NOMO-1 treated with dmso at 0.1 percent for 144 hours (cell line): ENCODE data around the gene PLOD1.
"Not testable (repeated sequence)": the region's sequence is repeated elsewhere in the genome, so short reads cannot be mapped to it uniquely, and the experiment has no call there.

Experiments used
- DNase-seq: peaks from one replicate; lab custom pipeline; 2025; ENCODE audit not compliant: unreplicated experiment; lab: John Stamatoyannopoulos, UW

PLOD1 gene

DNA sequence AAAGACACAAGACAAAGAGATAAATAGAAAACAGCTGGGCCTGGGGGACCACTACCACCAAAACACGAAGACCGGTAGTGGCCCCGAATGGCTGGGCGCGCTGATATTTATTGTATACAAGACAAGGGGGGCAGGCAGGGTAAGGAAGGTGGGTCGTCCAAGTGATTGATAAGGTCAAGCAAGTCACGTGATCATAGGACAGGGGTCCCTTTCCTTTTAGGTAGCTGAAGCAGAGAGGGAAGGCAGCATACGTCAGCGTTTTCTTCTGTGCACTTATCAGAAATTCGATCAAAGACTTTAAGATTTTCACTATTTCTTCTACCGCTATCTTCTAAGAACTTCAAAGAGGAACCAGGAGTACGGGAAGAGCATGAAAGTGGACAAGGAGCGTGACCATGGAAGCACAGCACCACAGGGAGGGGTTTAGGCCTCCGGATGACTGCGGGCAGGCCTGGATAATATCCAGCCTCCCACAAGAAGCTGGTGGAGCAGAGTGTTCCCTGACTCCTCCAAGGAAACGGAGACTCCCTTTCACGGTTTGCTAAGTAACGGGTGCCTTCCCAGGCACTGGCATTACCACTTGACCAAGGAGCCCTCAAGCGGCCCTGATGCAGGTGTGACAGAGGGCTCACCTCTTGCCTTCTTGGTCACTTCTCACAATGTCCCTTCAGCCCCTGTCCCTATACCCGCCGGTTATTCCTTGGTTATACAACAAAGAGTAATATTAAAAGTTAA, 21.9 kb upstream of the PLOD1 start:
- not testable (repeated sequence) for DNase-seq

DNA sequence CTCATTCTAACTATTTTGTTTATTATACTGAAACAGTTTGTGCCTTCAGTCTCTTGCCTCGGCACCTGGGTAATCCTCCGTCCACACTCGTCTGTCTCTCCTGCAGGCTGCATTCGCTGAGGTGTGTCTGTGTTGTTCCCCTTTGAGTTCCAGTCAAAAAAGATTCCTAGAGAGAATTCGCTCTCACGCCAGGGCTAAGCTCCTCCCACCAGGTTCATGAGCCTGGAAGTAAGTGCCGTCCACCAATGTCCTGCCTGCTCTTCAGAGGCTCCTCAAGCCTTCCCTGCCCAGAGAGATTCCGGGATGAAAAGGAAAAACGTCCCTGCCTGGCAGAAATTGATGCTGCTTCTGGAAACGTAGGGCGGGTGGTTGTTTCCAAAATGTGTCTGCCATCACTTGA, 21.2 kb upstream of the PLOD1 start:
- no peak for DNase-seq

DNA sequence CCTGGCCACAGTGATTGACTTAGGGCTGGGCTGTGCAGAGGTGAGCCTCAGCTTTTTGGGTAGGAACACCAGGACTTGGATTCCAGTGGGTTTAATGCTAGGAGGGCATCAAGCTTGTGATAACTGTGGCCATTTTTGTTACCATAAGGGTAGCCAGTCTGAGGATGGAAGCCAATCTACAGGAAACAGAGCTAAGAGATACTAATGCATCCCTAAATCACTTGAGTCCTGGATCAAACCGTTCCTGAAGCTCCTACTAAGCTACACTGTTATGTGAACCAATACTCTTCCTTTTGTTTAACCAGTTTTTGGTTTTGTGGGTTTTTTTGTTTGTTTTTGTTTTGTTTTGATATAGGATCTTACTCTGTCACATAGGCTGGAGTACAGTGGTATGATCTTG, 20.5 kb upstream of the PLOD1 start:
- no peak for DNase-seq

GRCh38 chr1:11918799-11919519, 15.6 kb upstream of the PLOD1 start:
- no peak for DNase-seq

DNA sequence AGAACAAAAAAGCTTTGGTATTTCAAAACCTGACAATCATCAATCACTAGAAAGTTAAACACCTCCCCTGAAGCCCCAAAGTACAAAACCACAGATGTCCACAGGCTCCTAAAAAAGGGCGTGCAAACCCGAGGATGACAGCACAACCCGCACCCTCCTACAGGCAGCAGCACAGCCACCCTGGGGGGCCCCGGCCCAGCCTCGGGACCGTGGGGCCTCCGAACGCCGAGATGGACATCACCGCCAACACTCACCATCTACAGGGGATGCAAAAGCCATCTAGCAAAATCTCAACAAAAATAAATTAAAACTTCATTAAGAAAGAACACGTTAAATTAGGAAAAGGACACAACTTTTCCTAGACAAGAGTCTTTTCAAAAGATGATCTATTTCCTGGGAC, 14.9 kb upstream of the PLOD1 start:
- DNase-seq: no peak

GRCh38 chr1:11920239-11920903, 14.1 kb upstream of the PLOD1 start:
- DNase-seq: no peak

GRCh38 chr1:11921022-11921421, 13.5 kb upstream of the PLOD1 start:
- no peak for DNase-seq

DNA sequence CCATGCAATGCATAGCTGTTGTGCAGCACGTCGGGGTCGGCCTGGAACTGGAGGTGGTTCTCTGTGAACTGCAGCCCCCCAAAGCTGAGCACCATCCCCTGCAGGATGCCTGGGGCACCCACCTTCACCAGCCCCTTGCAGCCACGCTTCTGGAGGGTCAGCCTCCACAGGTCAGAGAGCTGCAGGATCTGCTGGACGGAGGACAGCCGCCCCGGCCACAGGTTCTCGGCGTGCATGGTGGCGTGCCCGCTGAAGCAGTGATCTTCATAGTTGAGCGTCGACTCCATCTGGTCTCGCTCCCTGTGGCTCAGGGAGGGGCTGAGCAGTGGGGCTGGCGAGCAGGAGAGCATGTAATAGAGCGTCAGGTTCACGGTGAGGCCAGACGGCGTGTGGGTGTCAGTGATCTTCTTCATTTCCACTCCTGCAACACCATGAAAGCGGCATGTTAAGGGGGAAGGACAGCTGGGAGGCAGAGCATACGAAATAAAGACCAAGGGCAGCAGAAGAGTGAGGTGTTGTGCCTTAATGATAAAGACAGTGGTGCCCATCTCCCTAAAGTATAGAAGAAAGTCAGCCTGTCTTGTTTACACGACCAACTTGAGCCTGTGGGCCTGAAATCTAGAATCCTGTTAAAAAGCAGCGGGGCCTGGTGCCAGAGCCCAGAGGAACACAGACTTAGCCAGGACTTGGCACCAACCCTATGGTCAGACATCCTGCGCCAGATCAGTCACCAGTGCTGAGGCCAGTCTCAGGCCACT, 11.3 kb upstream of the PLOD1 start:
- no peak for DNase-seq

DNA sequence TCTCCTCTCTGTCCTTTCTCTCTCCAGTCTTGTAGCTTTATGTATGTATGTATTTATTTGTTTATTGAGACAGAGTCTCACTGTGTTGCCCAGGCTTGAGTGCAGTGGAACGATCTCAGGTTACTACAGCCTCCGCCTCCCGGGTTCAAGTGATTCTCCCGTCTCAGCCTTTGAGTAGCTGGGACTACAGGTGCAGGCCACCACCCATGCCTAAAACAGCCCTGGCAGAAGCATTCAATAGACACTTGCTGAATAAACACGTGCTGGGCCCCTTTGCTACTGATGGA, 10.7 kb upstream of the PLOD1 start:
- DNase-seq: no peak

DNA sequence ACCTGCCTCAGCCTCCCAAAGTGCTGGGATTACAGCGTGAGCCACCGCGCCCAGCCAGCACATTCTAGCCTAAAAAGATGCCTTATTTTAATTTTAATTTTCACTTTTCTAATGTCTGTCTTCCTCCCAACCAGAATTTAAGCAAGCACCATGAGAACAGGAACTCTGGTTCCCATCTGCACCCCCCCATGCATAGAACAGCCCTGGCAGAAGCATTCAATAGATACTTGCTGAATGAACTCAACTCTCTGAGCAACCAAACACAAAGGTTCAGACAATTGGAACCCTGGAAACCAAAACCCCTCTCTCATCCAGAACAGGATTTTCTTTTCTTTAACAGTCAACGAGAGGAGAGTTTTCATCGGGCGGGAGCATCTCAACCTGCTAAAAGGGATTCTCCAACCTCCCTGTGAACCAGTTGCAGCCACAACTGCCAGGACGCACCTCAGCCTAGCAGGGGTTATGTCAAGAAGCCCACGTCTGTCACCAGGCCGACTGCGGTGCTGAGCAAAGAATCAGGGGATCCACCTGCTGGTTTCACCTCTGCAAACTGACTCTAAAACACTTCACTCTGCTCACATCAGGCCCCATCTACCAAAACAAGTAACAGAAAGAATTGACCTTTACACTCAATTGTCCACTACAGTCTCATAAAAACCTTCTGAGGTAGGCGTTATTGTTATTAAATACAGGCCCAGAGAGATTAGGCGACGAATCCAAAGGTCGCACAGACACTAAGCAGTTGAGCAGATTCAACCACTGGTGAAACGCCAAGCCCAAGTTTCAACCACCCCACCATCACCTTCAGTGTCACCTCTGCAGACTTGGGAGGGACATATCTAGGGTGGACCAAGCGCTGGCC, 10.0 kb upstream of the PLOD1 start:
- no peak for DNase-seq

- DNase-seq: not testable (repeated sequence)
Measured at GRCh38 chr1:11925196-11925937, 9.2 kb upstream of the PLOD1 start.

DNA sequence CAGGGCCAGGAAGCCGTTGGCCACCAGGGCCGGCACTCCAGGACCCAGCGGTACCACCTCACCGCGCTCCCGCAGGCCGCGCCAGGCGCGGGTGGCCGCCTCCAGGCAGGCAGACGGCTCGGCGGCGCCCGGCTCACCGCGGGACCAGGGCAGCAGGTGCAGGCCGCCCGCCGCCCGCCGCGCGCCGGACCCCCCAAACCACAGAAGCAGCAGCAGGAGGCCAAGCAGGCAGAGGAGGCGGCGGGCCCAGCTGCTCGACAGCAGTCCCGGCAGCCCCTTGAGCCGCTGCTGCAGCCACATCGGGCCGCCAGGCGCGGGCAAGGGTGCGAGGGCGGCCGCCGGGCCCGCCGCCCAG, 8.6 kb upstream of the PLOD1 start:
- DNase-seq: no peak

DNA sequence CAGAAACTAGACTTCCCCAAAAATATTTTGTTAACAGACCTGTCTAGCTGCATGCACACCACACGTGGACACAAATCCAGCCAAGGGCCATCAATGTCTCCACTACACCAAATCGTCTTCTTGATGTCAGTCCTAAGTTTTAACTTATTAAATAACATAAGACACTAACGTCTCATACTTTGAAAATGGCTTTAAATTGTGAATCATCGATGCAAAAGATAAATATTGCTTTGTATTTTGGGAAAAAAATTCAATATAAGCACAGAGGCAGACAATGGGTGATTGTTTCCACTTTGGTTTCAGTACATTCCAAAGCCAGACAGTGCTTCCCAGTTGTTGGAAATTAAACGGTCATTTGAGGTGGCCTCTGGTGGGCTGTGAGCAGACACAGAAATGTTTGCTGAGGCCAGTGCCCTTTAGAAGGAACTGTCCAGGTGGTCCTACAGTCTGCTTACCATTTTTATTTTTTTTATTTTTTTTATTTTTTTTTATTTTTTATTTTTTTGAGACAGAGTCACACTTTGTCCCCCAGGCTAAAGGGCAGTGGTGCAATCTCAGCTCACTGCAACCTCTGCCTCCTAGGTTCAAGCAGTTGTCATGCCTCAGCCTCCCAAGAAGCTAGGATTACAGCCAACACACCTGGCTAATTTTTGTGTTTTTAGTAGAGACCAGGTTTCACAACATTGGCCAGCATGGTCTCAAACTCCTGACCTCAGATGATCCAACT, 6.5 kb upstream of the PLOD1 start:
- DNase-seq: no peak

DNA sequence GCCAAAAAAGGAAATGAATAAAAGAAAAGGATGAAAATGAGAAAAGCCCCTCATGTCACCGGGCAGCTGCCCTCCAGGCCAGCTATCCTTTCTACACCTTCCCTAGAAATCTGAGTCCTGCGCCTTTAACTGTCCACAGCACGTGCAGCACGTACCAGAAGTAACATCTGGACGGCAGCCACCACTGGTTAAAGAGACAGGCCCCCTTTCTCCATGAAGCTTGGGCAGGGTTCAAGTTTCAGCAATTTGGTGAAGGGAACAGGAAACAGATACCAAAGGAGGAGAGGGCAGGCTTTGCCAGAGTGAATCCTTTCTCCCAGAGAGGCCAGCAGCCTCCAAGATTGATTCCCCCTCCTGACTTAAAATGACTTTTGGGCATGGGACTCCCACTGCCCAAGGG, 4.7 kb upstream of the PLOD1 start:
- no peak for DNase-seq

- no peak for DNase-seq
Measured at GRCh38 chr1:11930571-11931445, 3.7 kb upstream of the PLOD1 start.

DNA sequence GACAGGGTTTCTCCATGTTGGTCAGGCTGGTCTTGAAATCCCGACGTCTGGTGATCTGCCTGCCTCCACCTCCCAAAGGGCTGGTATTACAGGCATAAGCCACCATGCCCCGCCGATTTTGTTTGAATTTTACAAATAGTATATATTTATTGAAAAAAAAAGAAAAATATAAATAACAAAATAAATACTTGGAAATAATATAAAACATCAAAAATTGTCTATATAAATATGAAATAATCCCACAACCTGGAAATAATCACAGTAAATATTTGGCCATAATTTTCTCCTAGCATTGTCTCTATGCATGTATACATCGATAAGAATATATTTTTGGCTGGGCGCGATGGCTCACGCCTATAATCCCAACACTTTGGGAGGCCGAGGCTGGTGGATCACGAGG, 2.7 kb upstream of the PLOD1 start:
- DNase-seq: no peak

DNA sequence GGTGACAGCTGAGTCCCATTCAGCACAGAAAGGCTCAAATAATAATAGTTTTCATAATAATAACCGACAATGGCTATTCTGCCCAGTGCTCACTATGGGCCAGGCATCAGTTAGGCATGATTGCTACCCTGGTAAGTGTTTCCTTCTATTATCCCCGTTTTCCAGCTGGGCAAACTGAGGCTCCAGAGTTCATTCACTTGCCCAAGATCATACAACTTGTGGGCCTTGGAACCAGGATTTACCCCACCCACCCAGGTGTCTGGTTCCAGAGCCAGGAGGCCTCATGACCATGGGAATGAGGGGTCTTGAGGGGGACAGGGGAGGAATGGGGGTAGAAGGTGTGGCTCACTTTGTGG, 518 bp downstream of the PLOD1 start:
- no peak for DNase-seq

- not testable (repeated sequence) for DNase-seq
Measured at GRCh38 chr1:11935733-11936132, 1.2 kb downstream of the PLOD1 start.
